HepG2 (cell line): ENCODE data around the gene BICRA.

Experiments
- ARNT ChIP-seq: fragments of 450-650 bp; IDR thresholded peaks from 2 replicates; pipeline ENCODE4 v1.6.1; 2017
- KDM5A ChIP-seq: fragments of 200-600 bp; sonication (generic); IDR thresholded peaks from 2 replicates; pipeline ENCODE4 v1.7.0; 2018; ENCODE audit warnings: antibody characterized with exemption, mild to moderate bottlenecking, low read length, borderline replicate concordance
- KLF16 ChIP-seq, 2 experiments: sonication (generic) in 1 of 2; formaldehyde crosslinking in 1 of 2; IDR thresholded peaks; 2 replicates each; pipeline versions ENCODE4 v1.6.1 to v1.8.0; 2016 to 2023; ENCODE audit warnings: missing genetic modification reagents in 2 of 2, missing compliant biosample characterization in 1 of 2
- MAX ChIP-seq: IDR thresholded peaks from 2 replicates; pipeline ENCODE4 v1.6.1; 2012; ENCODE audit warnings: inconsistent platforms
- MAZ ChIP-seq, 2 experiments: sonication (generic) in 1 of 2; formaldehyde crosslinking in 1 of 2; IDR thresholded peaks; 2 replicates each; pipeline versions ENCODE4 v1.5.0 to v1.6.1; 2012 to 2020; ENCODE audit warnings: low read depth in 2 of 2, mild to moderate bottlenecking in 2 of 2, borderline replicate concordance in 1 of 2, improper control_type of control experiment in 1 of 2, low read length in 1 of 2, missing genetic modification reagents in 1 of 2, moderate library complexity in 1 of 2
- PCBP1 ChIP-seq: fragments of 200-400 bp; formaldehyde crosslinking; IDR thresholded peaks from 2 replicates; pipeline ENCODE4 v1.6.1; 2017; ENCODE audit warnings: mild to moderate bottlenecking, low read depth, low read length, borderline replicate concordance
- POLR2A ChIP-seq, 2 experiments: IDR thresholded peaks; 2 replicates each; pipeline ENCODE4 v1.6.1; 2011; ENCODE audit warnings: low read depth in 2 of 2, low read length in 2 of 2, mild to moderate bottlenecking in 1 of 2, moderate library complexity in 1 of 2; ENCODE audit not compliant: insufficient read depth in 1 of 2
- PREB ChIP-seq: sonication (generic); formaldehyde crosslinking; IDR thresholded peaks from 2 replicates; pipeline ENCODE4 v1.4.0; 2020; ENCODE audit warnings: missing genetic modification reagents
- TCF7L2 ChIP-seq: IDR thresholded peaks from 2 replicates; pipeline ENCODE4 v1.6.1; 2011; ENCODE audit warnings: mild to moderate bottlenecking, low read depth, low read length, moderate library complexity
- ZBTB33 ChIP-seq: sonication (generic); formaldehyde crosslinking; IDR thresholded peaks from 2 replicates; pipeline ENCODE4 v1.4.0; 2020; ENCODE audit warnings: missing genetic modification reagents
- ZBTB34 ChIP-seq: sonication (generic); formaldehyde crosslinking; IDR thresholded peaks from 2 replicates; pipeline ENCODE4 v1.8.0; 2022; ENCODE audit warnings: mild to moderate bottlenecking, missing genetic modification reagents
- ZNF3 ChIP-seq: IDR thresholded peaks from 2 replicates; pipeline ENCODE4 v1.7.0; 2017; ENCODE audit warnings: inconsistent platforms

- TF ChIP-seq KLF16 (CRISPR knock-in tag; IDR thresholded peaks at IDR 0.05) (no peak), KDM5A (no peak), ZNF3 (CRISPR knock-in tag) (no peak), POLR2A (IDR thresholded peaks at IDR 0.05; ENCODE audit: insufficient read depth in 1 of 2, low read depth in 2 of 2, low read length in 2 of 2) (no peak), TCF7L2 (no peak), MAX (no peak), ZBTB33 (CRISPR knock-in tag) (no peak), ARNT (no peak), PCBP1 (no peak), PREB (CRISPR knock-in tag) (no peak), ZBTB34 (CRISPR knock-in tag) (no peak), MAZ (IDR thresholded peaks at IDR 0.05; ENCODE audit: borderline replicate concordance, low read depth, low read length) (no peak), MAZ (CRISPR knock-in tag; IDR thresholded peaks at IDR 0.05; ENCODE audit: low read depth) (no peak)
Measured at GRCh38 chr19:47598407-47599349, 10.3 kb upstream of the BICRA start.
